Thymus (tissue), 11 donors: ENCODE results near the gene PGA4. TPM values are rescaled to one million over a fixed set of nuclear protein-coding genes. Genes with fewer than 3 reads are reported as not detected.
"Not testable (repeated sequence)": the region's sequence is repeated elsewhere in the genome, so short reads cannot be mapped to it uniquely, and the experiment has no call there.

Experiments used
- DNase-seq, 9 donors: peaks; one replicate each; pipeline ENCODE4 v3.0.0-alpha.2; 2013; ENCODE audit warnings: low spot score in 9 of 9, low read depth in 6 of 9, missing footprints in 1 of 9
- H3K27ac ChIP-seq, 2 donors: one replicate each; pipeline ENCODE4 v1.5.1; 2013; ENCODE audit warnings: control low read depth in 1 of 2, low read depth in 1 of 2, low read length in 1 of 2, mild to moderate bottlenecking in 1 of 2, moderate library complexity in 1 of 2
- H3K27me3 ChIP-seq, 2 donors: one replicate each; pipeline ENCODE4 v1.5.1; 2013; ENCODE audit warnings: low read length in 1 of 2; ENCODE audit not compliant: control insufficient read depth in 2 of 2, insufficient read depth in 1 of 2
- H3K36me3 ChIP-seq, 2 donors: one replicate each; pipeline ENCODE4 v1.5.1; 2013; ENCODE audit warnings: low read length in 1 of 2, mild to moderate bottlenecking in 1 of 2, moderate library complexity in 1 of 2; ENCODE audit not compliant: control insufficient read depth in 2 of 2, insufficient read depth in 2 of 2
- H3K4me1 ChIP-seq, 2 donors: one replicate each; pipeline ENCODE4 v1.5.1; 2013; ENCODE audit warnings: low read length in 2 of 2; ENCODE audit not compliant: control insufficient read depth in 2 of 2, insufficient read depth in 2 of 2
- H3K4me3 ChIP-seq, 2 donors: one replicate each; pipeline ENCODE4 v1.5.1; 2013; ENCODE audit warnings: low read length in 2 of 2, control low read depth in 1 of 2, mild to moderate bottlenecking in 1 of 2
- H3K9me3 ChIP-seq, 2 donors: one replicate each; pipeline ENCODE4 v1.5.1; 2013; ENCODE audit warnings: low read length in 1 of 2, mild to moderate bottlenecking in 1 of 2; ENCODE audit not compliant: control insufficient read depth in 2 of 2, insufficient read depth in 1 of 2
- WGBS: extraction: QIAGEN DNeasy Blood & Tissue Kit; methylation state at CpG from one replicate; pipeline ENCODE4 v1.1.7; 2013; 5-methylcytosine and 5-hydroxymethylcytosine counted together
- polyA plus RNA-seq: library from polyadenylated mRNA; stranded (reverse); fragments of 200-250 nt; gene quantifications from one replicate; pipeline ENCODE4 v1.2.3, GENCODE V29; 2013
- total RNA-seq: library from RNA; stranded (reverse); fragments of 120-200 nt; gene quantifications from one replicate; pipeline ENCODE4 v1.2.4, GENCODE V29; 2013
- donor health status: healthy.

PGA4 gene
- total and polyA plus RNA-seq, 2 donors: 0.66 to 4.6 TPM

GRCh38 chr11:61212202-61212601 lies 9.9 kb upstream of the PGA4 start:
- H3K27me3 ChIP-seq, H3K4me1 ChIP-seq, H3K9me3 ChIP-seq, DNase-seq, H3K4me3 ChIP-seq, H3K27ac ChIP-seq, H3K36me3 ChIP-seq: not testable (repeated sequence)
- WGBS: no CpG with 5 or more reads among the region's 15 CpGs

GRCh38 chr11:61213711-61214324 lies 8.3 kb upstream of the PGA4 start:
- DNase-seq, H3K4me1 ChIP-seq, H3K27me3 ChIP-seq, H3K36me3 ChIP-seq, H3K4me3 ChIP-seq, H3K27ac ChIP-seq, H3K9me3 ChIP-seq: not testable (repeated sequence)
- no CpG with 5 or more reads among the region's 3 CpGs for WGBS

GRCh38 chr11:61218306-61218705 lies 3.8 kb upstream of the PGA4 start:
- H3K27me3 ChIP-seq, H3K36me3 ChIP-seq, H3K4me3 ChIP-seq, H3K4me1 ChIP-seq, DNase-seq, H3K27ac ChIP-seq, H3K9me3 ChIP-seq: not testable (repeated sequence)
- no CpG with 5 or more reads among the region's 4 CpGs for WGBS

GRCh38 chr11:61219016-61219415 lies 3.1 kb upstream of the PGA4 start:
- H3K4me3 ChIP-seq, H3K36me3 ChIP-seq, H3K9me3 ChIP-seq, DNase-seq, H3K4me1 ChIP-seq, H3K27ac ChIP-seq, H3K27me3 ChIP-seq: not testable (repeated sequence)
- WGBS: 94% methylated on average over 5 of the region's 5 CpGs

GRCh38 chr11:61222692-61223091 lies 545 bp downstream of the PGA4 start:
- H3K9me3 ChIP-seq: not testable (repeated sequence)
- no CpG with 5 or more reads among the region's 5 CpGs for WGBS

GRCh38 chr11:61226457-61227137 lies 4.5 kb downstream of the PGA4 start:
- H3K36me3 ChIP-seq, H3K4me1 ChIP-seq, H3K27ac ChIP-seq, H3K4me3 ChIP-seq, DNase-seq, H3K9me3 ChIP-seq, H3K27me3 ChIP-seq: not testable (repeated sequence)
- no CpG with 5 or more reads among the region's 10 CpGs for WGBS

More at GRCh38 chr11:61222692-61223091, 545 bp downstream of the PGA4 start:
- DNase-seq, H3K27me3 ChIP-seq, H3K27ac ChIP-seq, H3K4me3 ChIP-seq, H3K4me1 ChIP-seq, H3K36me3 ChIP-seq: not testable (repeated sequence)

- not testable (repeated sequence) for H3K36me3 ChIP-seq, DNase-seq, H3K4me1 ChIP-seq, H3K4me3 ChIP-seq, H3K27me3 ChIP-seq, H3K27ac ChIP-seq, H3K9me3 ChIP-seq
- WGBS: no CpG with 5 or more reads among the region's 6 CpGs
Observed at GRCh38 chr11:61229458-61229857, 7.3 kb downstream of the PGA4 start.

GRCh38 chr11:61231033-61231432 lies 8.9 kb downstream of the PGA4 start:
- WGBS: no CpG with 5 or more reads among the region's 15 CpGs
- H3K4me3 ChIP-seq, H3K27me3 ChIP-seq, DNase-seq, H3K27ac ChIP-seq, H3K4me1 ChIP-seq, H3K36me3 ChIP-seq, H3K9me3 ChIP-seq: not testable (repeated sequence)

GRCh38 chr11:61231585-61231984 lies 9.4 kb downstream of the PGA4 start:
- not testable (repeated sequence) for H3K9me3 ChIP-seq, H3K4me1 ChIP-seq, H3K4me3 ChIP-seq, H3K27ac ChIP-seq, H3K27me3 ChIP-seq, DNase-seq, H3K36me3 ChIP-seq
- WGBS: 100% methylated on average over 1 of the region's 5 CpGs
